ENCODE measurements around the gene SMURF2. TPM values are rescaled to one million over a fixed set of nuclear protein-coding genes. Genes with fewer than 3 reads are reported as not detected.
A peak's percentile ranks its signal among the peaks of the same experiment; 100 is the strongest.
"Not testable (repeated sequence)": the region's sequence is repeated elsewhere in the genome, so short reads cannot be mapped to it uniquely, and the experiment has no call there.

SMURF2 gene
- total and polyA plus RNA-seq, 2 experiments from 2014 or later, result 13.2 to 22.2 TPM

- Histone ChIP-seq H3K4me1 (ENCODE audit: low read depth) (peaks cover 13% of the 10 kb centered on the region), H3K4me3 (no peak overlapping the region), H3K9me3 (ENCODE audit: low read depth) (no peaks in the 10 kb centered on the region), H3K27me3 (no peaks in the 10 kb centered on the region), H3K27ac (peak overlapping the region; percentile 56), H3K36me3 (no peaks in the 10 kb centered on the region)
- DNase-seq (ENCODE audit: low read depth in 1 of 2, low spot score in 1 of 2), result peak in 1 of 2 donors; percentile 73
- no peak for TF ChIP-seq CTCF (IDR thresholded peaks at IDR 0.05; ENCODE audit: low read depth, low read length)
Observed at GRCh38 chr17:64615028-64615677, 47.0 kb downstream of the SMURF2 start.

GRCh38 chr17:64614266-64615027 lies 47.7 kb downstream of the SMURF2 start:
- H3K27ac ChIP-seq, result peak overlapping the region; percentile 56
- no peaks in the 10 kb centered on the region for H3K27me3 ChIP-seq
- no peaks in the 10 kb centered on the region for H3K9me3 ChIP-seq (ENCODE audit: low read depth)
- H3K4me1 ChIP-seq (ENCODE audit: low read depth), result peaks cover 6% of the 10 kb centered on the region
- DNase-seq (ENCODE audit: low read depth in 1 of 2, low spot score in 1 of 2), result no peak
- H3K36me3 ChIP-seq, result no peaks in the 10 kb centered on the region
- no peak overlapping the region for H3K4me3 ChIP-seq
- no peak for TF ChIP-seq CTCF (IDR thresholded peaks at IDR 0.05; ENCODE audit: low read depth, low read length)

GRCh38 chr17:64611369-64611768 lies 50.7 kb downstream of the SMURF2 start:
- no peak for DNase-seq (ENCODE audit: low read depth in 1 of 2, low spot score in 1 of 2)
- no peak for TF ChIP-seq CTCF (IDR thresholded peaks at IDR 0.05; ENCODE audit: low read depth, low read length)
- Histone ChIP-seq H3K4me3 (no peak overlapping the region), H3K36me3 (no peaks in the 10 kb centered on the region), H3K4me1 (ENCODE audit: low read depth) (no peaks in the 10 kb centered on the region), H3K27ac (no peak overlapping the region), H3K9me3 (ENCODE audit: low read depth) (no peaks in the 10 kb centered on the region), H3K27me3 (no peaks in the 10 kb centered on the region)

GRCh38 chr17:64610244-64610643 lies 51.9 kb downstream of the SMURF2 start:
- not testable (repeated sequence) for H3K9me3 ChIP-seq (ENCODE audit: low read depth); H3K27ac ChIP-seq; H3K4me1 ChIP-seq (ENCODE audit: low read depth); DNase-seq (ENCODE audit: low read depth in 1 of 2, low spot score in 1 of 2); H3K4me3 ChIP-seq; H3K36me3 ChIP-seq; H3K27me3 ChIP-seq

- Histone ChIP-seq H3K4me3 (no peak overlapping the region), H3K9me3 (ENCODE audit: low read depth) (no peaks in the 10 kb centered on the region), H3K27me3 (no peaks in the 10 kb centered on the region), H3K4me1 (ENCODE audit: low read depth) (no peaks in the 10 kb centered on the region), H3K27ac (no peak overlapping the region), H3K36me3 (no peaks in the 10 kb centered on the region)
- no peak for TF ChIP-seq CTCF (IDR thresholded peaks at IDR 0.05; ENCODE audit: low read depth, low read length)
- DNase-seq (ENCODE audit: low read depth in 1 of 2, low spot score in 1 of 2), result no peak
Observed at GRCh38 chr17:64608571-64608981, 53.5 kb downstream of the SMURF2 start.
